Right lobe of liver (tissue), 6 donors: ENCODE measurements around the gene TOR1B. TPM values are rescaled to one million over a fixed set of nuclear protein-coding genes. Genes with fewer than 3 reads are reported as not detected.
A peak's percentile ranks its signal among the peaks of the same experiment; 100 is the strongest.

Experiments
- ATAC-seq, 4 donors: fragments of 200-7000 bp; cut with Tn5 transposase; one replicate each; pipeline ENCODE4 v1.9.1; 2020; ENCODE audit warnings: mild to moderate bottlenecking in 4 of 4, moderate library complexity in 4 of 4
- DNase-seq, 3 donors: peaks; one replicate each; pipeline ENCODE4 v3.0.0-alpha.2; 2020
- H3K27ac ChIP-seq, 3 donors: fragments of 200-600 bp; one replicate each; pipeline ENCODE4 v1.8.0; 2022
- H3K27me3 ChIP-seq, 2 donors: fragments of 200-600 bp; one replicate each; pipeline ENCODE4 v1.8.0; 2022
- H3K36me3 ChIP-seq, 4 donors: fragments of 200-600 bp; sonication (generic) in 1 of 4; one replicate each; pipeline versions ENCODE4 v1.5.1 to v1.8.0; 2017 to 2022; ENCODE audit warnings: control low read depth in 1 of 4
- H3K4me1 ChIP-seq, 4 donors: fragments of 200-600 bp; sonication (generic) in 1 of 4; one replicate each; pipeline versions ENCODE4 v1.5.1 to v1.8.0; 2017 to 2022; ENCODE audit warnings: control low read depth in 1 of 4
- H3K4me3 ChIP-seq, 3 donors: fragments of 200-600 bp; one replicate each; pipeline ENCODE4 v1.8.0; 2022
- H3K9me3 ChIP-seq, 4 donors: fragments of 200-600 bp; sonication (generic) in 1 of 4; one replicate each; pipeline versions ENCODE4 v1.5.1 to v1.8.0; 2017 to 2022; ENCODE audit warnings: control low read depth in 1 of 4
- CTCF ChIP-seq, 4 donors: fragments of 200-600 bp in 3 of 4; fragments of 450-650 bp in 1 of 4; IDR thresholded peaks; one replicate each; pipeline versions ENCODE4 v1.5.1 to v1.8.0; 2016 to 2022; ENCODE audit warnings: antibody characterized with exemption in 4 of 4, mild to moderate bottlenecking in 2 of 4
- POLR2A ChIP-seq: fragments of 450-650 bp; IDR thresholded peaks from one replicate; pipeline ENCODE4 v1.6.1; 2017; ENCODE audit warnings: antibody characterized with exemption, mild to moderate bottlenecking
- whole genome bisulfite sequencing: methylation state at CpG from one replicate; pipeline ENCODE4 v1.1.6; 2018; ENCODE audit warnings: low coverage, low lambda C conversion rate; ENCODE audit not compliant: insufficient coverage; ENCODE audit errors: missing lambda C conversion rate; 5-methylcytosine and 5-hydroxymethylcytosine counted together
- intact Hi-C, 2 donors: fragments of 100-400 bp; cut with DNase I; formaldehyde crosslinking; loops; one replicate each; pipeline versions ENCODE4 v1.11.2 to v1.14.1; 2022
- total RNA-seq, 6 experiments: library from RNA; depleted of rRNA in 2 of 6; stranded (reverse); fragments of >200 nt in 2 of 6; fragmentation: NEBNext Ultra II Directional in 3 of 6; extraction: Animal tissue kit (Norgen Biotek cat#: 25700) in 3 of 6; gene quantifications; one replicate each; pipeline versions ENCODE4 v1.1.0 to v1.2.4, GENCODE V29; 2016 to 2023
- donor health status: DM: no; HTN: yes; CAD: no.
- donor health status: DM: no; HTN: no; CAD: no.
- donor health status: DM: no; HTN: no; CAD: no.
- donor health status: DM: no; HTN: yes; CAD: no.
- donor health status: DM: no; HTN: yes; CAD: no.

TOR1B gene
- total RNA-seq, 6 experiments from 2014 or later: 16.1 to 30.7 (median 18.9) TPM

- H3K4me1 ChIP-seq: no peaks in the 10 kb centered on the region
- no peak for TF ChIP-seq POLR2A
- WGBS: 77% methylated on average over 5 of the region's 8 CpGs
- intact Hi-C loops: loop anchor here (5.0 to 10.0 kb wide), 2 partner anchors 34 to 642 kb away; no protein-coding TSS in a partner anchor
- DNase-seq (no peak), ATAC-seq (no peak)
- no peaks in the 10 kb centered on the region for H3K27me3 ChIP-seq
- H3K27ac ChIP-seq: peak overlapping the region in 1 of 3 donors; percentile 33
- no peaks in the 10 kb centered on the region for H3K9me3 ChIP-seq
- H3K36me3 ChIP-seq: no peaks in the 10 kb centered on the region
- H3K4me3 ChIP-seq: no peak overlapping the region
These were observed 26.4 kb upstream of the TOR1B start for GRCh38 chr9:129776566-129776937.

- Histone ChIP-seq H3K36me3 (no peaks in the 10 kb centered on the region), H3K9me3 (no peaks in the 10 kb centered on the region), H3K27ac (peak overlapping the region in 1 of 3 donors; percentile 33), H3K27me3 (no peaks in the 10 kb centered on the region), H3K4me3 (no peak overlapping the region), H3K4me1 (no peaks in the 10 kb centered on the region)
- WGBS: 22% methylated on average over 4 of the region's 16 CpGs
- intact Hi-C loops: loop anchor here (5.0 to 10.0 kb wide), 2 partner anchors 35 to 642 kb away; no protein-coding TSS in a partner anchor
- peak; percentile 67 to 83 (median 79) for DNase-seq
- TF ChIP-seq POLR2A (no peak), CTCF (IDR thresholded peaks at IDR 0.05) (no peak)
- ATAC-seq: peak; percentile 69 to 85 (median 77)
These were observed 25.8 kb upstream of the TOR1B start for GRCh38 chr9:129776938-129777768.

GRCh38 chr9:129777769-129778130, 25.2 kb upstream of the TOR1B start:
- DNase-seq (no peak), ATAC-seq (no peak)
- intact Hi-C loops: loop anchor here (5.0 to 10.0 kb wide), 2 partner anchors 35 to 643 kb away; no protein-coding TSS in a partner anchor
- WGBS: 35% methylated on average over 3 of the region's 11 CpGs
- no peaks in the 10 kb centered on the region for H3K9me3 ChIP-seq
- TF ChIP-seq CTCF (IDR thresholded peaks at IDR 0.05): no peak
- no peak for TF ChIP-seq POLR2A
- no peaks in the 10 kb centered on the region for H3K27me3 ChIP-seq
- H3K27ac ChIP-seq: no peak overlapping the region
- no peaks in the 10 kb centered on the region for H3K36me3 ChIP-seq
- no peaks in the 10 kb centered on the region for H3K4me1 ChIP-seq
- no peak overlapping the region for H3K4me3 ChIP-seq

GRCh38 chr9:129778469-129778868, 24.5 kb upstream of the TOR1B start:
- no peaks in the 10 kb centered on the region for H3K4me1 ChIP-seq
- intact Hi-C loops: loop anchor here (5.0 to 10.0 kb wide), 2 partner anchors 36 to 644 kb away; no protein-coding TSS in a partner anchor
- TF ChIP-seq POLR2A: no peak
- TF ChIP-seq CTCF (IDR thresholded peaks at IDR 0.05): no peak
- ATAC-seq: no peak
- no peak overlapping the region for H3K27ac ChIP-seq
- no peaks in the 10 kb centered on the region for H3K27me3 ChIP-seq
- DNase-seq: no peak
- 68% methylated on average over 2 of the region's 3 CpGs for WGBS
- H3K4me3 ChIP-seq: no peak overlapping the region
- no peaks in the 10 kb centered on the region for H3K9me3 ChIP-seq
- no peaks in the 10 kb centered on the region for H3K36me3 ChIP-seq

- no peaks in the 10 kb centered on the region for H3K4me1 ChIP-seq
- H3K27ac ChIP-seq: no peak overlapping the region
- no peaks in the 10 kb centered on the region for H3K36me3 ChIP-seq
- 81% methylated on average over 7 of the region's 7 CpGs for WGBS
- H3K9me3 ChIP-seq: no peaks in the 10 kb centered on the region
- DNase-seq (no peak), ATAC-seq (no peak)
- no peaks in the 10 kb centered on the region for H3K27me3 ChIP-seq
- no peak for TF ChIP-seq POLR2A
- TF ChIP-seq CTCF (IDR thresholded peaks at IDR 0.05): no peak
- intact Hi-C loops: loop anchor here (5.0 to 10.0 kb wide), 3 partner anchors 37 to 645 kb away; partner anchors contain the start of gene ASB6 (in 2 of the 2)
- H3K4me3 ChIP-seq: no peak overlapping the region
These were observed 23.3 kb upstream of the TOR1B start for GRCh38 chr9:129779560-129780190.
